CD4-positive, alpha-beta T cell treated with Interleukin-10 for 1 hour (primary cell): ENCODE results near the gene ROCK1.
"Not testable (repeated sequence)": the region's sequence is repeated elsewhere in the genome, so short reads cannot be mapped to it uniquely, and the experiment has no call there.

Experiments
- DNase-seq: peaks from one replicate; pipeline ENCODE4 v3.0.0-alpha.2; 2020

The ROCK1 gene

GRCh38 chr18:21111346-21112139 lies at the start of gene ROCK1:
Gene ROCK1, minus strand, starts transcription at chr18:21111813. Its CDS starts 903 bp downstream, at chr18:21110910.
- DNase-seq: peak; percentile 98

- DNase-seq: no peak
These were observed 43.8 kb upstream of the ROCK1 start for GRCh38 chr18:21155443-21155842.

- DNase-seq: no peak
These were observed 34.4 kb upstream of the ROCK1 start for GRCh38 chr18:21146016-21146415.

DNA sequence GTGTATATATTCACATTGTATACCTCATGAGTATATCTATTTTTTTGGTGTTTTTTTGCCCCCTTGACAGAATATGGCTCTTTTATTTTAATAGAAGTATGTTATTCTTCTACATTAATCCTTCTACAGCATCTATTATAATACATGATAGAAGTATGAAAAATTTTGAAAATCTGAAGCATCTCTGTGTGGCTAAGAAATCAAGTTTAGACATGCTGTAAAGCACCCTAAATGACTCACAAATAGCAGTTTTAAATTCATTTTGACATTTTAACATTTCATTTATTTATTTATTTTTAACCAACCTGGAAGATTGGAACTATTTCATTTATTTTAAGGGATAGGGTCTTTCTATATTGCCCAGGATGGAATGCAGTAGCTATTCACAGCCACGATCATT lies 33.8 kb upstream of the ROCK1 start:
- DNase-seq: no peak

DNA sequence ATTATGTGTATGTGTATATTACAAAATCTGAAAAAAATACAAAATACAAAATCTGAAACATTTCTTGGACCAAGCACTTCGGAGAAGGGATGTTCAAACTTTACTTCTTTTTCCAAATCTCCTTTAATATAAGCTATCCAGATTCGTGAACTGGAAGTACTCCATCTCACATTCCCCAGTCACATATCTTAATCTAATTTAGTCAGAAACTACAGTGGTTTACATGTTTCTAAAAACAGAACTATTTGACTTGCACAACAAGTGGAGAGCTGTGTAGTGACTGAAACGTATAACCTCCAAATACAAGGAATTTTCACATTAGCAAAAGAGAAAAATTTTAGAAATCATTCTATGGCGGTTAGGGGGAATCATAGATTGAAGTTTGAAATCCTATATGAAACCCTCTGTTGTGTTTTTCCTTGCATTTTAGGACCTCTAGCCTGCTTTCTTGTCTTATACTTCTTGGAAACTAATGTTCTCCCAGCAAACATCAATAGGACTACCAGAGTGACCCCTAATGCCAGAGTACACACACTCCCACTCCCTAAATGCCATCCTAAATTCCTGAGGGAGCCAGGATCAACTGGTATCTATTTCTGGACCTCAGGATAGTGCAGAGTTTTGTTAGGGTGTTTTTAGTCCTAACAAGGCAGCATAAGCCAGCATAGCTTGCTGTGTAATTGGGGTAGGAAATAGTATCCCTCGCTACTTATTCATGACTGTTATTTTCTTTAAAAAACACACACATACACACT lies 30.2 kb upstream of the ROCK1 start:
- DNase-seq: no peak

DNA sequence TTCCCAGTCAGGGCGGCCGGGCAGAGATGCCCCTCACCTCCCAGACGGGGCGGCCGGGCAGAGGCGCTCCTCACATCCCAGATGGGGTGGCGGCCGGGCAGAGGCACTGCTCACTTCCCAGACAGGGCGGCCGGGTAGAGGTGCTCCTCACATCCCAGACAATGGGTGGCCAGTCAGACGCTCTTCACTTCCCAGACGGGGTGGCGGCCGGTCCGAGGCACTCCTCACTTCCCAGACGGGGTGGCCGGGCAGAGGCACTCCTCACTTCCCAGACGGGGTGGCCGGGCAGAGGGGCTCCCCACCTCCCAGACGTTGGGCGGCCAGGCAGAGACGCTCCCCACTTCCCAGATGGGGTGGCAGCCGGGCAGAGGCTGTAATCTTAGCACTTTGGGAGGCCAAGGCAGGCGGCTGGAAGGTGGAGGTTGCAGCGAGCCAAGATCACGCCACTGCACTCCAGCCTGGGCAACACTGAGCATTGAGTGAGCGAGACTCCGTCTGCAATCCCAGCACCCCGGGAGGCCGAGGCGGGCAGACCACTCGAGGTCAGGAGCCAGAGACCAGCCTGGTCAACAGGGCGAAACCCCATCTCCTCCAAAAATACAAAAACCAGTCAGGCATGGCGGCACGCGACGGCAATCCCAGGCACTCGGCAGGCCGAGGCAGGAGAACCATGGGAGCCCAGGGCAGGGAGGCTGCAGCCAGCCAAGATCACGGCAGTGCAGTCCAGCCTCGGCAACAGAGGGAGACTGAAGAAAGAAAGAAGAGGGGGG lies 26.3 kb upstream of the ROCK1 start:
- not testable (repeated sequence) for DNase-seq

- peak; percentile 53 for DNase-seq
These were observed 23.3 kb upstream of the ROCK1 start for GRCh38 chr18:21134895-21135294.

GRCh38 chr18:21132398-21132918 lies 20.8 kb upstream of the ROCK1 start:
- DNase-seq: no peak

DNA sequence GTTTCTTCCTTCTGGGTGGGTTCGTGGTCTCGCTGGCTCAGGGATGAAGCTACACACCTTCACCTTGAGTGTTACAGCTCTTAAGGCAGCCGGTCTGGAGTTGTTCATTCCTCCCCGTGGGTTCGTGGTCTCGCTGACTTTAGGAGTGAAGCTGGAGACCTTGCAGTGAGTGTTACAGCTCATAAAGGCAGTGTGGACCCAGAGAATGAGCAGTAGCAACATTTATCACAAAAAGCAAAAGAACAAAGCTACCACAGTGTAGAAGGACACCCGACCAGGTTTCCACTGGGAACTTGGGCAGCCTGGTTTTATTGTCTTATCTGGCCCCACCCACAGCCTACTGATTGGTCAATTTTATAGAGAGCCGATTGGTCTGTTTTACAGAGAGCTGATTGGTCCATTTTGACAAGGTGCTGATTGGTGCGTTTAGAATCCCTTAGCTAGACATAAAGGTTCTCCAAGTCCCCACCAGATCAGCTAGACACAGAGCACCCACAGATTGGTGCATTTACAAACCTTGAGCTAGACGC lies 20.1 kb upstream of the ROCK1 start:
- DNase-seq: no peak

- DNase-seq: no peak
These were observed 18.1 kb upstream of the ROCK1 start for GRCh38 chr18:21129566-21130216.

- DNase-seq: no peak
These were observed 11.8 kb upstream of the ROCK1 start for GRCh38 chr18:21123290-21123926.

GRCh38 chr18:21118806-21119205 lies 7.2 kb upstream of the ROCK1 start:
- no peak for DNase-seq

DNA sequence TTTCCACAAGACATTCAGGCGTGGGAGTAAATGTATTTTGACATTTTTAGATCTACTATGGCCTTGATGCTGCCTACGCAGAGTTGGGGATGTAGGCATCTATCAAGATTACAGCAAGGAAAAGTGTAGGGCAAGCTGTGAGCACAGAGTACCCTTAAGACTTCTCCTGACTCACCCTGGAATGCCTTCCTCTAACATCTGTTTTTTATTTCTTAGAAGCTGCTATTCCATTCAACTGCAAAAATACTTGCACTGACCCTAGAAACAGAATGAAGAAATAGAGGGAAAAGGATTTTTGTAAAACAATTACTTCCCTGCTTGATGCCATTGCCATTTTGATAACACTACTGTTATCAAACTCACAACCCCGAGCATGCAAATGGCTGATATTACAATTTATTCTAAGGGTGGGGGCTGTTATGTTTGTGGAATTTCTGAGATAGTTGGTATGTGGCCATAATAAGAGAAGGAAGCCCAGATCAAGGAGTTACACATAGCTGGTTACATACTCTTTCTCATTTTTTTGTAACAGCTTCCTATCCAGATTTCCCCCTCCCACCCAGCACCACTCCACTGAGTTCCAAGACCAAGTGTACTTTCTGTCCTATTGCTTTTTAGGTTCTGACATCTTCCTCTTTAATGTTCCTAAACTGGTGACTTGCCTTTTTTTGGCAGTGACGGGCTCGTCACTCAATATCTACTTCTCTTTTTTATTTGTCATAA lies 6.0 kb upstream of the ROCK1 start:
- no peak for DNase-seq

DNA sequence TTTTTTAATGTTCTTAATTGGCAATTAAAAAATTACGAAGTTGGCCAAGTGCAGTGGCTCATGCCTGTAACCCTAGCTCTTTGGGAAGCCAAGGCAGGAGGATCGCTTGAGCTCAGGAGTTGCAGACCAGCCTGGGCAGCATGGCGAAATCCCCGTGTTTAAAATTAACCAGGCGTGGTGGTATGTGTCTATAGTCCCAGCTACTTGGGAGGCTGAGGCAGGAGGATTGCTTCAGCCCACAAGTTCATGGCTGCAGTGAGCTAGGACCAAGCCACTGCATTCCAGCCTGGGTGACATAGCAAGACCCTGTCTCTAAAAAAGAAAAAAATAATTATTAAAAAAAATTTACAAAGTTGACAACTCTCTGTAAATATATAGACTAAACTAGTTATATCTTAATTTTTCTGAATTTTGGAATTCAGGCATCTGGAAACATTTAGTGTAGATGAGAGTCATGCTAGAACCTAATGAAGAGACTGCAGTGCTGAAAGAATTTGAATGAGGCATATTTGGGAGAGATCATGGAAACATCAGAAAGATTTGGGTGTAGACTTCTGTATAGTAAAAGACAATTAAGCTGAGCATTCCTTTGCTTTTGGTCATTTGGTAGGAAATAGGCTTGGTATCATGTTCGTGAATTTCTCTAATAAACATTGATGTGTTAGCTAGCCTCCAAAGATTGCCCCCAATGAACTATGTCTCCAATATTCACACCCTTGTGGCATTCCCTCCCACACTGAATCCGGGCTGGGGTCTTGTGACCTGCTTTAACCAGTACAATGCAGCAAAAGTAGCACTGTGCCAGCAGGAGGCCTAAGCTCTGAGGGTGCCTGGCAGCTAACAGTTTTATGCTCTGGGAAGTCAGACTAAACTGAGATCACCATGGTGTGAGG lies 4.2 kb upstream of the ROCK1 start:
- DNase-seq: no peak

DNA sequence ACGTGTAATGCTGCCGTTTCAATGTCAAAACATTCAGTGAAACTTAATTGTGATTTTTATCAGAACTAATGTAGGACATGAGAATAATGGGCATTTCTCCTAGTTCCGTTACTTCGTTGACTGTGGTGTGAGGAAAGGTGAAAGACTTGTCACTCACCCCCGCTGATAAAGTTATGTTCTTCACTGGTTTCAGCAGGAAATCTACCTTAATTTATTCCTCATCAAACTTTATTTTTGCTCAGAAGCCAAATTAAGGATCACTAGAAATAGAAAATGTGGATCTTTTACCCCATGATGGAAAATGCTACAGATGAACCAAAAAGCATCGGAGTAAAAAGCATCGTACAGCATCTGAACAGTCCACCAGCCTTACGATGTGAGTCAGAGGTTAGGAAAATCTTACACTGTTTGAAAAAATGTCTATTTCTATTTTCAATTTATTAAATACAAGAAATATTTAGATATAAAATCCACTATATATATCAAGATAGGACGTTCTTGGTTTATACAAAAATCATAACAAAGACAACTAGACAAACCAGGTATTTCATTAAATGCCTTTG lies 1.0 kb upstream of the ROCK1 start:
- no peak for DNase-seq

GRCh38 chr18:21112140-21112473 lies 494 bp upstream of the ROCK1 start:
- DNase-seq: no peak

GRCh38 chr18:21110713-21111345 lies 784 bp downstream of the ROCK1 start:
- DNase-seq: peak; percentile 73

DNA sequence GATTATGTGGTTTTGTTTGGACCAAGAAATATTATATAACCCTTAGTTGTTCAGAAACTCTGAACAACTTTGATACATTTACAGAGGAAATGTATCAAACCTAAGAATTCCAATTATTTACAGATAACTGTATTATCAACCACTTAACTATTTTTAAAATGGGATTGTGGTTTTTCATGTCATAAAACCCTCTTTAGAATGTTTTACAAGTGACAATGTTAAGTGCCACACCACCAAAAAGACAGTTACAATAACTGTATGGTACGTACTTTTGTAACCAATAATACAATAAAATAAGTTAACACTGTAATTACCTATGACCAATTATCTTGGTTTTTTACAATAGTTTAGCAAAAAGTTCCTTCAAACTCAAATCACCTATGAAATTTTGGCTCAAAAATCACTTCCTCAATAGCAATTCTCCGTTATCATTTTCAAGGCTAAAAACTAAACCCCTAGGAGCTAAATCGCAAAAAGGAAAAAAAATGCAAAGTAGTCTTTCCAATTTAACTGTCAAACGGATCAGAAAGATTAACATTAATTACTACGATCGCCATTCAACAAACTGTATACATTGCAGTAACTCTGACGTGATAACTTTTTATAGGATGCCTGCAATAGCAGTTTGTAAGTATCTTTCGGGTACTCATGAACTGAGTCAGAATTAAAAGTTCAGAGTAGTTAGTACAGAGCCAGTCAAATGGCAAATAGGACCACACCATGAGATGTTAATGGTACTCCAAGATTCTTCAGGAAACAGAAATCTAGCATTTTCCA lies 1.5 kb downstream of the ROCK1 start:
- no peak for DNase-seq

GRCh38 chr18:21105936-21106335 lies 5.7 kb downstream of the ROCK1 start:
- DNase-seq: no peak
